ENCODE results near the gene FAM120A.

GRCh38 chr9:93603906-93604326 lies 152.4 kb downstream of the FAM120A start:
- no peak for TF ChIP-seq POLR2A (IDR thresholded peaks at IDR 0.05)
- no peak for TF ChIP-seq CTCF (IDR thresholded peaks at IDR 0.05)
- TF ChIP-seq POLR2AphosphoS5 (IDR thresholded peaks at IDR 0.05): no peak
- TF ChIP-seq EP300 (IDR thresholded peaks at IDR 0.05): no peak

Data from sigmoid colon (tissue), 4 donors.